ENCODE data around the gene ZNF407.

The ZNF407 gene

DNA sequence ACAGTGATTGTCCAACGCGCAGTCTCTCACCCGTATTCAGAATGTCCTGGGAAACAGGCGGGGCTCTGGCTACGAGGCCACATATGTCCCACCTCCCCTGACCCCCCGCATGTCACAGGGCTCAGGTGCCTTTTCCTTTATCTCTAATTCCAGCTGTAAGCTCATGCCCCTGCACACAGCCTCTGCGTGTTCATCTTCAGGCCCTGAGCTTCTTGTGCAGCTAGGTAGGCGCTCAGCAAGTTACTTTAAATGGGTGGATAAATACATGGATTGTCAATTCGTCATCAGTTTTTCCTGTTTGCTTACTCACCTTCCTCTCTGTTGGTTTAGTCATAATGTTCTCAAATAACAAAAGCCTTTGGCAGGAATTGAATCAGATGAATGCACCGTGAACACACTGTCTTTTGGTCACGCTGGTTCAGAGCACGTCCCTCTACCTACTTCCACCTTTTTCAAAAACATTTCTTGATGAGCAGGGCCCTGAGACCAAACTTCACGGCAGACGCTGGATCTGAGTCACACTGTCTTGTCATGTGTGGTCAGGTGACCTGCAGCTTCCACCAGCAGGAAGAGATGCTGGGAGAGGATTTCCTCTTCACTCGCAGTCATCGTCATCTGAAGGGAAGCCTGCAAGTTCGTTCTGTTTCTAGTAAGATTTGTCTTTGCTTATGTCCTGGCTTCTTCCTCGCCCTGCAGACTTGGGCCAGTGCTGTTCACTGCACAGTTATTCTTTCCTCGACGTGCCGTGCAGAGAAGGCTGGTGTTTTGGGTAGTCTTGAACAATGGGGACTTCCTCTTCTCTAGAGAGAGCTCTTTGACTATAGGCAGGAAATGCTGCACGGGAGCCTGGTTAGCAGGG, 473.2 kb downstream of the ZNF407 start:
- H4K20me1 ChIP-seq (ENCODE audit: low read depth, low read length) = no peaks in the 10 kb centered on the region
- H3K4me2 ChIP-seq (ENCODE audit: low read depth, low read length, poor library complexity, severe bottlenecking) = peak overlapping the region; percentile 60
- H3K27me3 ChIP-seq (ENCODE audit: low read length) = no peaks in the 10 kb centered on the region
- TF ChIP-seq, protein P1, sequence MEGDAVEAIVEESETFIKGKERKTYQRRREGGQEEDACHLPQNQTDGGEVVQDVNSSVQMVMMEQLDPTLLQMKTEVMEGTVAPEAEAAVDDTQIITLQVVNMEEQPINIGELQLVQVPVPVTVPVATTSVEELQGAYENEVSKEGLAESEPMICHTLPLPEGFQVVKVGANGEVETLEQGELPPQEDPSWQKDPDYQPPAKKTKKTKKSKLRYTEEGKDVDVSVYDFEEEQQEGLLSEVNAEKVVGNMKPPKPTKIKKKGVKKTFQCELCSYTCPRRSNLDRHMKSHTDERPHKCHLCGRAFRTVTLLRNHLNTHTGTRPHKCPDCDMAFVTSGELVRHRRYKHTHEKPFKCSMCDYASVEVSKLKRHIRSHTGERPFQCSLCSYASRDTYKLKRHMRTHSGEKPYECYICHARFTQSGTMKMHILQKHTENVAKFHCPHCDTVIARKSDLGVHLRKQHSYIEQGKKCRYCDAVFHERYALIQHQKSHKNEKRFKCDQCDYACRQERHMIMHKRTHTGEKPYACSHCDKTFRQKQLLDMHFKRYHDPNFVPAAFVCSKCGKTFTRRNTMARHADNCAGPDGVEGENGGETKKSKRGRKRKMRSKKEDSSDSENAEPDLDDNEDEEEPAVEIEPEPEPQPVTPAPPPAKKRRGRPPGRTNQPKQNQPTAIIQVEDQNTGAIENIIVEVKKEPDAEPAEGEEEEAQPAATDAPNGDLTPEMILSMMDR (IDR thresholded peaks at IDR 0.05; ENCODE audit: insufficient read depth, low read length, poor library complexity, severe bottlenecking) = no peak
- no peak for TF ChIP-seq EZH2phosphoT487 (conservative IDR thresholded peaks at IDR 0.05; ENCODE audit: low read length)
- H3K4me3 ChIP-seq (ENCODE audit: insufficient read depth, low read length, poor library complexity, severe bottlenecking) = peak overlapping the region; percentile 12
- H3F3A ChIP-seq (ENCODE audit: insufficient read depth) = no peaks in the 10 kb centered on the region
- H3K36me3 ChIP-seq (ENCODE audit: low read length) = no peaks in the 10 kb centered on the region
- peak overlapping the region; percentile 76 for H2AFZ ChIP-seq (ENCODE audit: low read depth, low read length, severe bottlenecking)
- H3K9ac ChIP-seq (ENCODE audit: low read length) = peak overlapping the region; percentile 34
- no peaks in the 10 kb centered on the region for H3K79me2 ChIP-seq (ENCODE audit: insufficient read depth, low read length)
- H3K9me3 ChIP-seq (ENCODE audit: insufficient read depth, low read length) = no peaks in the 10 kb centered on the region
- H3K27ac ChIP-seq (ENCODE audit: low read depth, low read length) = peak overlapping the region; percentile 46
- H3K9me2 ChIP-seq (replicated peaks; ENCODE audit: insufficient read depth, low read length) = no peaks in the 10 kb centered on the region

DNA sequence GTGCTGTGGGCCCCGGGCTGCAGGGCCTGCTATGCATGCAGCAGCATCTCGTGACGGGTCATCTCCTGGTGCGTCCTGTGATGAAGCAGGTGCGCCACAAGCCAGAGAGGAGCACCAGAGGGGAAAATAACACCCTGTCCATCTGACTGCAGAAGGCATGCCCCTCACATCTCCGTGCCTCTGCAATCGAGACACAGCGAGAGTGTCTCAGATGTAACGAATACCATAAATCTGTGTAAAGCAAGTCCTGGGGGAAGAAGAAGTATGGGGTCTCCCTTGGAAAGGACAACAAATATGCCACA, 473.8 kb downstream of the ZNF407 start:
- Histone ChIP-seq H3K9me3 (ENCODE audit: insufficient read depth, low read length) (no peaks in the 10 kb centered on the region), H3K27me3 (ENCODE audit: low read length) (no peaks in the 10 kb centered on the region), H3K36me3 (ENCODE audit: low read length) (no peaks in the 10 kb centered on the region), H3K4me3 (ENCODE audit: insufficient read depth, low read length, poor library complexity, severe bottlenecking) (no peak overlapping the region), H3F3A (ENCODE audit: insufficient read depth) (no peaks in the 10 kb centered on the region), H2AFZ (ENCODE audit: low read depth, low read length, severe bottlenecking) (peak overlapping the region; percentile 76), H3K9ac (ENCODE audit: low read length) (peak overlapping the region; percentile 34; the same call in 1 of the 2 replicates), H3K27ac (ENCODE audit: low read depth, low read length) (0 out of 2 replicates have a peak overlapping the region, but pooled peaks have one; percentile 46), H3K79me2 (ENCODE audit: insufficient read depth, low read length) (no peaks in the 10 kb centered on the region), H3K9me2 (replicated peaks; ENCODE audit: insufficient read depth, low read length) (no peaks in the 10 kb centered on the region), H3K4me2 (ENCODE audit: low read depth, low read length, poor library complexity, severe bottlenecking) (peak overlapping the region; percentile 60), H4K20me1 (ENCODE audit: low read depth, low read length) (no peaks in the 10 kb centered on the region)
- no peak for TF ChIP-seq EZH2phosphoT487 (conservative IDR thresholded peaks at IDR 0.05; ENCODE audit: low read length)
- TF ChIP-seq, protein P1 (IDR thresholded peaks at IDR 0.05; ENCODE audit: insufficient read depth, low read length, poor library complexity, severe bottlenecking) = no peak

DNA sequence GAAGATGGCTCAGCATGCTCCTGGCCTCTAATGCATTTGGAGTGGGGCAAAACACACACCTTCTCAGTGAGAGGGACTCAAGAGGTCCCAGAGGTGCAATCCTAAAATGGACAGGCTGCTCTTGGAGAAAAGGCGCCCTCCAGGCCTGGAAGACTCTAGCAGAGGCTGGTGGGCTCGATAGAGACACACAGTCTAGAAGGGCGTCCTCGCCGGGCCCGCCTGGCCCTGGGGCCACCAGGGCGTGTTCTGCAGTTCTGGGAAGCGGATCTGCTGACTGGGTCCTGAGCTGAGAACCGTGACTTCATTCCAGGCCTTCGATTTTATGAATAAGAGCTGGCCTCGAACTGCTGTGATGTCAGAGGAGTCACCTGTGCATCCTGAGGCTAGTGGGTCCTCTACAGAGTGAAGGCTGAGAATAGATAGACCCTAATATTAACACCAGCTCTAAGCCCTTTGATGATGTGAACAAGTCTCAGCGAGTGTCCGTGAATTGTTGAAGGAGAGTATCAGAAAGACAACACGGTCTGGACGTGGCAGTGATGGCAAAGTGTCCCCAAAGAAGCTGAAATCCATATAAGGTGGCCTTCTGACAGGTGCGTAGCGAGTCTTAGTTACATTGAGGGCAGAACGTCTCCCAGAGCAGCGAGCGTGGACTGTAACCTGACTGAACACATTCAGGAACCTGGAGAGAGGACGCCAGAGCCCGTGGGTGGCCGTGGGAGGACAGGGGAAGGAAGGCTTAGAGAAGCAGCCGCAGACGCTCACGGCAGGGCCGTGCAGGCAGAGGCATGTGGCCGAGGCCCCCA, 474.4 kb downstream of the ZNF407 start:
- no peak overlapping the region for H2AFZ ChIP-seq (ENCODE audit: low read depth, low read length, severe bottlenecking)
- H3F3A ChIP-seq (ENCODE audit: insufficient read depth) = no peaks in the 10 kb centered on the region
- H3K27me3 ChIP-seq (ENCODE audit: low read length) = no peaks in the 10 kb centered on the region
- H3K4me2 ChIP-seq (ENCODE audit: low read depth, low read length, poor library complexity, severe bottlenecking) = no peak overlapping the region
- no peak overlapping the region for H3K27ac ChIP-seq (ENCODE audit: low read depth, low read length)
- H3K4me3 ChIP-seq (ENCODE audit: insufficient read depth, low read length, poor library complexity, severe bottlenecking) = no peak overlapping the region
- no peaks in the 10 kb centered on the region for H3K79me2 ChIP-seq (ENCODE audit: insufficient read depth, low read length)
- no peaks in the 10 kb centered on the region for H3K9me2 ChIP-seq (replicated peaks; ENCODE audit: insufficient read depth, low read length)
- H3K36me3 ChIP-seq (ENCODE audit: low read length) = no peaks in the 10 kb centered on the region
- no peaks in the 10 kb centered on the region for H3K9me3 ChIP-seq (ENCODE audit: insufficient read depth, low read length)
- no peak for TF ChIP-seq EZH2phosphoT487 (conservative IDR thresholded peaks at IDR 0.05; ENCODE audit: low read length)
- TF ChIP-seq, protein P1 (IDR thresholded peaks at IDR 0.05; ENCODE audit: insufficient read depth, low read length, poor library complexity, severe bottlenecking) = no peak
- H4K20me1 ChIP-seq (ENCODE audit: low read depth, low read length) = no peaks in the 10 kb centered on the region
- no peak overlapping the region for H3K9ac ChIP-seq (ENCODE audit: low read length)
